Subcutaneous preadipocyte (primary cell): Measurements from ENCODE around the gene CCDC90B. TPM values are rescaled to one million over a fixed set of nuclear protein-coding genes. Genes with fewer than 3 reads are reported as not detected.

Experiments
- small RNA-seq: library from RNA; depleted of rRNA; stranded (forward); fragments of <200 nt; gene quantifications from one replicate; pipeline ENCODE3, GENCODE V24; 2012
- total RNA-seq: library from RNA; depleted of rRNA; stranded (reverse); fragments of >200 nt; gene quantifications from 2 replicates; pipeline ENCODE4 v1.2.3, GENCODE V29; 2012

Gene CCDC90B, protein sequence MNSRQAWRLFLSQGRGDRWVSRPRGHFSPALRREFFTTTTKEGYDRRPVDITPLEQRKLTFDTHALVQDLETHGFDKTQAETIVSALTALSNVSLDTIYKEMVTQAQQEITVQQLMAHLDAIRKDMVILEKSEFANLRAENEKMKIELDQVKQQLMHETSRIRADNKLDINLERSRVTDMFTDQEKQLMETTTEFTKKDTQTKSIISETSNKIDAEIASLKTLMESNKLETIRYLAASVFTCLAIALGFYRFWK
- 44.6 and 48.9 TPM in 2 replicates for total RNA-seq

DNA sequence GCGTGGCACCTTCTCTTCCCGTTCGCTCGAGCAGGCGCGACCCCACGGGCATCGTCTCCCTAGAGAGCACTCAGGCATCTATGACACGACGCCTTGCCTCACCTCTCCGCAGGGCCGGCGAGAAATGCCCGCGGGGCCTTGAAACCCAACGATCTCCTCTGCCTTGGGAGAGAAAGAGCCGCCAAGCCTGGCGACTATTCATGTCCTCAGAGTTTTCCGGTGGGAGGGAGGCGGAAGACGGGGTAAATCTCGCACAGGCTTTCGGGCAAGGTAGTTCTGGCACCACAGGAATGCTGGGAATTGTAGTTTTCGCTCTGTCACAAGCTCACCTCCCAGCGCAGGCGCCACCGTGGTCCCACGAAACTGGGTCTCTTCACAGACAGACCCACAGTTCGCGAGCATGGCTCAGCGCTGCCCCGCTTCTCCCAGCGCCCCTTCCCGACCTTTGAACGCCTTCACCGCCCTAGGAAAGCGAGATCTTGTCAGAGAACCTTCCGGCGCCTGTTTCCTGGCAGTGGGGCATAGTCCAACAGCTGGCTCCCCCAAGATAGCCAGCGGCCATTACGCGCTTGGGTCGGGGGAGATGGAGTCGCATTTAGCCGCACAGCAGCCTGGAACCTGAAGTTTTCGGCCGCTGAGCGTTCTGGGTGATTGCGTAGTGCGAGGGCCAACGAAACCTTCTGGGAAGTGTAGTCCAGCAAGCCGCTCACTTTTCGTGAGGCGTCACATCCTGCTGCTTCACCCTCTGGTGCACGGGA lies at the start of gene CCDC90B:
TSS of gene CCDC90B (minus strand) at position 597 of the 758 bp plus-strand sequence. CDS start at position 202, 395 bp downstream.

Small RNA genes within 50 kb of the gene (small RNA-seq; reads per million reads assigned to genes)
- not detected for gene AP000873.5

Other genes with a start within 250 kb of the CCDC90B start
- gene RAB30, start 214.5 kb downstream of the CCDC90B start, total RNA-seq, result 5.9 and 11.0 TPM in 2 replicates
- 36.4 and 44.4 TPM in 2 replicates for gene PCF11, start 129.2 kb downstream of the CCDC90B start, total RNA-seq
- gene ANKRD42, start 92.7 kb downstream of the CCDC90B start, total RNA-seq, result 5.9 and 6.2 TPM in 2 replicates